OCI-LY1 (cell line): ENCODE results near the gene CUBN.

Experiments
- H2AFZ ChIP-seq: fragments of 200-600 bp; sonication (generic), shearing (Covaris generic); 2 replicates; pipeline ENCODE4 v1.6.0; 2014; ENCODE audit warnings: antibody characterized with exemption, mild to moderate bottlenecking, low read length
- H3F3A ChIP-seq: fragments of 200-600 bp; sonication (generic), shearing (Covaris generic); 2 replicates; pipeline ENCODE4 v1.6.0; 2014; ENCODE audit warnings: mild to moderate bottlenecking, antibody characterized with exemption, low read length, moderate library complexity; ENCODE audit not compliant: insufficient read depth
- H3K27ac ChIP-seq: fragments of 200-600 bp; sonication (generic); 2 replicates; pipeline ENCODE4 v1.5.1; 2014; ENCODE audit warnings: low read length, mixed run types, mild to moderate bottlenecking, low read depth; ENCODE audit not compliant: poor library complexity, severe bottlenecking
- H3K27me3 ChIP-seq: fragments of 200-600 bp; sonication (generic); 2 replicates; pipeline ENCODE4 v1.6.0; 2014; ENCODE audit warnings: antibody characterized with exemption, mild to moderate bottlenecking, low read length, moderate library complexity; ENCODE audit not compliant: insufficient read depth
- H3K36me3 ChIP-seq: fragments of 200-600 bp; sonication (generic); 2 replicates; pipeline ENCODE4 v1.6.1; 2014; ENCODE audit warnings: mild to moderate bottlenecking, antibody characterized with exemption, low read length, moderate library complexity, mixed read lengths; ENCODE audit not compliant: insufficient read depth
- H3K4me1 ChIP-seq: fragments of 200-600 bp; sonication (generic); 2 replicates; pipeline ENCODE4 v1.5.1; 2014; ENCODE audit warnings: mild to moderate bottlenecking, low read length, moderate library complexity; ENCODE audit not compliant: insufficient read depth, severe bottlenecking
- H3K4me2 ChIP-seq: fragments of 200-600 bp; sonication (generic), shearing (Covaris generic); 2 replicates; pipeline ENCODE4 v1.6.1; 2014; ENCODE audit warnings: low read length
- H3K4me3 ChIP-seq: fragments of 200-600 bp; sonication (generic); 2 replicates; pipeline ENCODE4 v1.5.1; 2014; ENCODE audit warnings: low read length, low read depth, mild to moderate bottlenecking, mixed read lengths; ENCODE audit not compliant: poor library complexity, severe bottlenecking
- H3K79me2 ChIP-seq: fragments of 200-600 bp; shearing (Covaris generic); 2 replicates; pipeline ENCODE4 v1.6.1; 2016; ENCODE audit warnings: mixed run types, low read length, mixed read lengths; ENCODE audit not compliant: insufficient read depth
- H3K9ac ChIP-seq: fragments of 200-600 bp; sonication (generic), shearing (Covaris generic); 2 replicates; pipeline ENCODE4 v1.6.1; 2014; ENCODE audit warnings: mild to moderate bottlenecking, low read length, mixed read lengths
- H3K9me2 ChIP-seq: fragments of 200-600 bp; sonication (generic), shearing (Covaris generic); 2 replicates; pipeline ENCODE4 v1.6.1; 2014; ENCODE audit warnings: low read depth, mild to moderate bottlenecking, low read length, mixed read lengths
- H3K9me3 ChIP-seq: fragments of 200-600 bp; shearing (Covaris generic); 2 replicates; pipeline ENCODE4 v1.6.1; 2014; ENCODE audit warnings: low read length, mixed read lengths
- H4K20me1 ChIP-seq: fragments of 200-600 bp; sonication (generic), shearing (Covaris generic); 2 replicates; pipeline ENCODE4 v1.6.0; 2016; ENCODE audit warnings: mild to moderate bottlenecking, low read length; ENCODE audit not compliant: insufficient read depth
- CTCF ChIP-seq: fragments of 200-600 bp; sonication (generic), shearing (Covaris generic); IDR thresholded peaks from 2 replicates; pipeline ENCODE4 v1.5.1; 2017; ENCODE audit warnings: mild to moderate bottlenecking, antibody characterized with exemption, low read length, moderate library complexity, mixed read lengths
- EZH2 ChIP-seq: fragments of 200-600 bp; sonication (generic), shearing (Covaris generic); IDR thresholded peaks from 2 replicates; pipeline ENCODE4 v1.8.0; 2017; ENCODE audit warnings: borderline replicate concordance, mixed run types, mild to moderate bottlenecking, antibody characterized with exemption, low read length, moderate library complexity, mixed read lengths

CUBN gene

GRCh38 chr10:17109046-17109445 is 20.6 kb downstream of the CUBN start:
- H3K4me2 ChIP-seq: no peak overlapping the region

GRCh38 chr10:17106991-17107390 is 22.6 kb downstream of the CUBN start:
- H3K27ac ChIP-seq: no peak overlapping the region
- no peak overlapping the region for H2AFZ ChIP-seq
- H3K9me3 ChIP-seq: no peaks in the 10 kb centered on the region
- no peak overlapping the region for H3K9ac ChIP-seq
- no peak for TF ChIP-seq CTCF
- TF ChIP-seq EZH2: no peak
- H3K4me1 ChIP-seq: no peaks in the 10 kb centered on the region
- H3K9me2 ChIP-seq: no peaks in the 10 kb centered on the region
- H4K20me1 ChIP-seq: no peaks in the 10 kb centered on the region
- H3K36me3 ChIP-seq: no peaks in the 10 kb centered on the region
- no peaks in the 10 kb centered on the region for H3K27me3 ChIP-seq
- no peaks in the 10 kb centered on the region for H3K79me2 ChIP-seq
- no peaks in the 10 kb centered on the region for H3F3A ChIP-seq
- H3K4me3 ChIP-seq: no peak overlapping the region
- no peak overlapping the region for H3K4me2 ChIP-seq

More at GRCh38 chr10:17109046-17109445, 20.6 kb downstream of the CUBN start:
- Histone ChIP-seq H3K9me3 (no peaks in the 10 kb centered on the region), H3K27ac (no peak overlapping the region), H4K20me1 (no peaks in the 10 kb centered on the region), H3K79me2 (no peaks in the 10 kb centered on the region), H3K36me3 (no peaks in the 10 kb centered on the region), H3K9me2 (no peaks in the 10 kb centered on the region), H2AFZ (no peak overlapping the region), H3K4me1 (no peaks in the 10 kb centered on the region), H3K4me3 (no peak overlapping the region), H3K27me3 (no peaks in the 10 kb centered on the region), H3K9ac (no peak overlapping the region), H3F3A (no peaks in the 10 kb centered on the region)
- TF ChIP-seq CTCF (no peak), EZH2 (no peak)

- Histone ChIP-seq H3K36me3 (no peaks in the 10 kb centered on the region), H3K4me2 (no peak overlapping the region), H3K4me3 (no peak overlapping the region), H4K20me1 (no peaks in the 10 kb centered on the region), H2AFZ (no peak overlapping the region), H3K9me2 (no peaks in the 10 kb centered on the region), H3K9me3 (no peaks in the 10 kb centered on the region), H3K9ac (no peak overlapping the region), H3K4me1 (no peaks in the 10 kb centered on the region), H3K27ac (no peak overlapping the region), H3K79me2 (no peaks in the 10 kb centered on the region), H3K27me3 (no peaks in the 10 kb centered on the region), H3F3A (no peaks in the 10 kb centered on the region)
- no peak for TF ChIP-seq CTCF
- no peak for TF ChIP-seq EZH2
Observed at GRCh38 chr10:17101910-17102266, 27.7 kb downstream of the CUBN start.
